GM18517 (cell line): ENCODE data around the gene BCL11A.
A peak's percentile ranks its signal among the peaks of the same experiment; 100 is the strongest.

Source experiments
- ATAC-seq: cut with Tn5 transposase; IDR thresholded peaks from one replicate; pipeline ENCODE4 v1.9.1; 2021; ENCODE audit warnings: mild to moderate bottlenecking, moderate library complexity; ENCODE audit not compliant: unreplicated experiment

The BCL11A gene

GRCh38 chr2:60489289-60489688 is 64.2 kb downstream of the BCL11A start:
- ATAC-seq = no peak

DNA sequence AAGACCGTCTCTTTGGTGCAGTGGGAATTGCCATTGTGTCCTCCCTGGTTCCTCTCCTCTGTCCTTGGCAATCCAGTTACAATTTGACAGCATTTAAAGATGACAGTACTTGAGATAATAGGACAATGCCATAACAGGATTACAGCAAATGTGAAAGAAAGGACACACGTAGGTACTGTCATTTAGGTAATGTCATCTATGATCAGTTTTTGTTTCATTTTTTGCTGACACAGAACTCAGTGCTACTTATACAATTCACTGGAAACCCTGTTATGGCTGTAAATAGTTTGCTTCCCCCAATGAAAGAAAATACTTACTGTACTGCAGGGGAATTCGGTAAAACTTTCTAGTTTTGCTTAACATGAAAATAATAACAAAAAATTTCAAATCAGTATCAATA is 65.2 kb downstream of the BCL11A start:
- ATAC-seq = peak; percentile 79

DNA sequence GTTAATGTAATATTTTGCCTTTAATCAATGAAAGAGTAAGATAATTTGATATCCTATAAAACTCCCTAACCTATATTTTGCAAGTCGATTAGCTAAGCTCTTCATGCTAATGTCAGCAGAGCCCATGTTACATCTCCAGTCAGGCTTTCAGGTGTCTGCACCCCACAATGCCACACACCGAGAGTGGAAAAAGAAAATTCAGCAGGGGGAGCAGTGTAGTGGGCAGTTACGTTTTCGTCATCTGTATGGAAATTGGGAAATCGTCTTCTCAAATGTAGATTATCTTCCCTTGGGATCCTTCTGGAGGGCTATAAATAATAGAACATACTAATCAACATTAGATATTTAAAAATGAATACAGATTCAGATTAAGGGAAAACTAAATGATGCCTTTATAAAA is 66.3 kb downstream of the BCL11A start:
- ATAC-seq = no peak

DNA sequence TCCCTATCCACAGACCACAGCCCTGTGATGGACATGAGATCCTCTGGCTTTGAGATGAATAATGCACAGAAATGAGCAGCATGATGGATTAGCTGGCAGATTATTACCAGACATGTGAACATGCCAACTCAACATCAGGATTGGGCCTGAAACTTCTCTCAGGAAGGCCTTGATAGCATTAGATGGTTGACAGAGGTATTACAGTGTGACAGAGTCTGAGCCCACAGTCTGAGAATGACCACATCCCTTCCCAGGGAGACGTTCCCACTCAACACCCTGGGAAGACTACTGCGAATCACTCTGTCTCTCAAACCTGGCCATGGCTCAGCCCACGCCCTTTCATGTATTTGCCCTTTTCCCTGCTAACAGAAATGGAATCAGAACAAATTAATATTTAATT is 66.9 kb downstream of the BCL11A start:
- no peak for ATAC-seq

DNA sequence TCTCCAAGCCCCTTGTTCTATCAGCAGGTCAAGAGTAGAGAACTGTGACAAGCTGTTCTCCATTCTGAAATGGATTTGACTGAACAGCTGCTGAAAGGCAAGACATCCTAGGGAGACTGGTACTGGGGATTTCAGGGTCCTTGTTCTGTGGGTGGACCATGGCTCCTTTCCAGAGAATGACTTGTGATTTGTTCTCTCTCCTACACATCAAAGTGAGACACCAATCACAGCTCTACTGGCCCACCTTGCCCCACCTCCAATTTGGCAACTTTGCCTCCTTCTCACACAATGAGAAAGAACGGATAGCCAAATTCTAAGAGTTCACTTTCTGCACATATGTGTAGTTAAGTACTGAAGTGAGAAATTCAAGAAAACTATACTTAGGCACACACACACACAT is 67.4 kb downstream of the BCL11A start:
- no peak for ATAC-seq

DNA sequence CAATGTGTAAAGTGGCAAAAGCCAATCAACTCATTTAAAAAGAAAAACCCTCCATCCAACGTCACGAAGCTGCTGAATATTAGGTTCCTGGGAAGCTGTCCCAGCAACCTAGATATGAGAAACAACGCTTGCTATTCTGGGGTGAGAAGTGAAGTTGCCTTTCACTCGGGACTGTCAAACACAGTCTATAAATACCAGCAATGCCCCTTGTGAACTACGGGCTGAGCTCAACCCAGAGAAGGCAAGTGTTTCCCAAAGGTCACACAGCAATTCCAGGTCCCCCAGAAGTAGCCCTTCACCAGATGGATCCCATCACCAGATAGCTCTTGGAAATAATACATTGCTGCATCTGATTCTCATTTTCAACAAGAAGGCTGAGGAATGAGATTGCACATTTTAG is 67.9 kb downstream of the BCL11A start:
- ATAC-seq = no peak

DNA sequence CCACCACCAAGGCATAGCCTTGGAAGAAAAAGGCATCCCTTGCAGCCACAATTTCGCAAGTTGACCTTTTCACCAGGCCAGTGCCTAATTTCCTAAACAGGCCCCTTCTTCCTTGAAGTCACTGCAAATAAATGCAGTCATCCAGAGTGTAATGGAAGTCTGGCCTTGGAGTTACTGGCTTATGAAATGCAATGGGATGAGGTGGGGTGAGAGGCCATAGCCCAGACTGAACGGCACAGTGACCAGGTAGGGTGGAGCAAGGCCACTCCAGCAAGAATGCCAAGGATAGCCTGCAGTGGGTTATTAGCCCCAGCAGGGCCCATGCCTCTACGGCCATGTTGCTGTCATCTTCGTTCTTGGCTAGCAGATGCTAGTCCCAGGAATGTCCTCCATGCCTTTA is 68.4 kb downstream of the BCL11A start:
- ATAC-seq = no peak

GRCh38 chr2:60484133-60484645 is 69.3 kb downstream of the BCL11A start:
- no peak for ATAC-seq

- ATAC-seq = no peak
These were observed 70.1 kb downstream of the BCL11A start for GRCh38 chr2:60483401-60483800.

DNA sequence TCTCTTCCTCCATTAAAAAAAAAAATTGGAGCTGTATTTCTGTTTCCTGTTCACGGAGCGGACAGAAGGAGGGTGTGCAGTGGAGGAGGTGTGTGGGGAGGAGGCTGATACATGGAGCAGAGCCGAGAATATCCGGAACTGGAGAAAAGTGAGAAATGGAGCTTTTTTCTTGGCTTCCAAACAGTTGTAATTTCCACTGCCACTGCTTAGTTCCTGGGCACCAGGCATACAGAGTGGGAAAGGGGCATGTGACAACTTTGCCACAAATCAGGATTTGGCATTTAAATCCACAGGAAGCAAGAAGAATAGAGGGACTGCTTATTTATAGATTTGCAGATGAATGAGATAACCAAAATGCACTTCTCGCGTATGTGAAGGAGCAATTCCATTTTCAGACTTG is 71.2 kb downstream of the BCL11A start:
- no peak for ATAC-seq

GRCh38 chr2:60481257-60481656 is 72.2 kb downstream of the BCL11A start:
- ATAC-seq = no peak

DNA sequence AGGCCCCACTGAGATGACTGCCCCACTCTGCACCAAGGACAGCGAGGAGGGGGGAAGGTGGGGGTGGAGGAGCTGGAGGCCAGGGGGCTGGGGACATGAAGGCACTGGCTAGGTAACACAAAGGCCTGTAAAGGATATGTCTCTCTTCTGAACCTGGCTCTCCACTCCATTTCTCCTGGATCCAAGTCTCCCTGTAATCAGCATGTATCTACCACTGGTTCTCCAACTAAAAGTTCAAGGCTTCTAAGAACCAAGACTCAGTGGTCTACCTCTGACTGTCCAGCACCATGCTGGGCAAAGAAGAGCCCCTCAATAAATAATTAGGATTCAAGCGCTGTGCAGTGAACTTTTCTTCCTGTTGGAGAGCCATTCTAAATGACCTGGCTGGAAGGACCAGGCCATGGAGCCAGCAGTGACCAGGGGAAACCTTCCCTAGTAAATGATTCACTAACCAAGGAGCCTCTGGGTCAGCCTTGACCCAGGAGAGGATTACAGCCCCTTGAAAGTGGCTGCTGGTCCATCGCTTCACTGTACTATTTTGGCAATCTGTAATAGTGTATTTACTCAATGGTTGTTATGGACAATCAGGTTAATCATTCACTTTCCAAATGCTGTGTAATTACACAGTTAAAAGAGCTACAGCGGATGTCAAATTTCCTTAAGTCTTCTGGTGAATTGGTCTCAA is 73.2 kb downstream of the BCL11A start:
- no peak for ATAC-seq

DNA sequence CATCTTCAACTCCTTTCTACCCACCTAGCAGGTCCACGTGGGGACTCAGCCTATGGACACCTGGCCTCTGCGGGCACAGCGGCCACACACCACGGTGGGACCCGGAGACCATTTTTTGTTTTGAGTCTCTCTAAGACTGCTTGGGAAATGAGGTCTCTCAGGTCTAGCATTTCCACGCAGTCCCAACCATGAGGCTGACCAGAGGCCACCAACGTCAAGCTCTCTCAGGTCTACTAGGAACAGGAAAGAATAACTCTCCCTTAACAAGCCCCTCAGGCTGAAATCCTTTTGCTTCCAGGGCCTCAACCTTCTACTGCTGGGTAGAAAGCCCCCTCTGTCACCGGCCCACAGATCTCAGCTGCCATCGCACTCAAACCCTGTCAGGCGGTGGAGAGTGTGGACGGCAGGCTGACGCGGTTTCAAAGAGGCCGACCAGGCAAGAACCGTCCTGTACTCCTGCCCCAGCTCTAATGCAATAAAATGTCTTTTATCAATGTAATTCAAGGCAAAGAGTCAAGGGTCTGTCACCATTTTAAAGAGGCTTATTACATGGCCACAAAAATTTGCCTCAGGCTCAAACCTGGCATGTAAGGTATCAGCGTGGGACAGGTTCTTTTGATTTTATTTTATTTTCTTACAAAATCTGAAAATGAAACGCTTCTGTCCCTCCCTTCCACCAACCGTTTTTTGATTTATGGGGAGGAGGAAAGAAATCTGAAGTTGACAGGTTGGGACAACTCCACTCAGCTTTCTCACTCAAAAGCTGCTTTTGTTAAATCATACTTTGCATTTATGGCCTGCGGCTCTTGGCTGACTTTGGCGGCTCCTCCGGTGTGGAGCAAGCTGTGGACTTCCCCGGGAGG is 74.0 kb downstream of the BCL11A start:
- ATAC-seq = no peak

GRCh38 chr2:60478660-60479059 is 74.8 kb downstream of the BCL11A start:
- ATAC-seq = no peak

GRCh38 chr2:60476206-60476954 is 77.1 kb downstream of the BCL11A start:
- no peak for ATAC-seq

DNA sequence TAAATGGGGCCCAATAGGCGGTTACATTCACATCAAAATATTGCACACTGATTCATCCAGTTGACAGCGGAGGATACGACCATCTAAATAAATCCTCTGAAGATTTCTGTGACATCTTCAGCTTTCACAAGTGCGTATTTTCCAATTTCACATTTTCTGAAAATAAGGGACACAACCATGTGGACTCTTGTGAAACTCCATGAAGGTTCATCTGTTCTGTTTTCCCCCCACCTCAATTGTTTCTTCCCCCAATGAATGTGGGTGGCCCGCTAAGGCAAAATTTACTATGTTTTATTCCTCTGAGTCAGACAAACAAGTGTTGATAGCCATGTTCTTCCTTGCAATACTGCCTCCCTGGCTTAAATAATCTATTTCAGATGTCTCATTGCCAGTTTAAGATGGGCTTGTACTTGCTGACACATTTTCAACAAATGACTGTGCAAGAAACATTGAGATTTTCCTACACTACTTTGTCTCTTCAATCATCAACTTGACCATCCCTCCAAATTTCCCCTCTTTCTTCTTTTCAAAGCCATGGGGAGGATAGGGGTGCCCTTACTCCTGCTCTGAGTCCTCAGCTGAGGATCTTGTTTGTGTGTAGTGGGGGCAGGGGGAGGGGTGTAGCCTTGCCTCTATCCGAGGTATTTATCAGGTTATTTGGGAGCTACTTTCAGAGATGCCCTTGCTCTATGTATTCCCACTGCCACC is 78.2 kb downstream of the BCL11A start:
- no peak for ATAC-seq

- ATAC-seq = no peak
These were observed 79.2 kb downstream of the BCL11A start for GRCh38 chr2:60474301-60474700.

DNA sequence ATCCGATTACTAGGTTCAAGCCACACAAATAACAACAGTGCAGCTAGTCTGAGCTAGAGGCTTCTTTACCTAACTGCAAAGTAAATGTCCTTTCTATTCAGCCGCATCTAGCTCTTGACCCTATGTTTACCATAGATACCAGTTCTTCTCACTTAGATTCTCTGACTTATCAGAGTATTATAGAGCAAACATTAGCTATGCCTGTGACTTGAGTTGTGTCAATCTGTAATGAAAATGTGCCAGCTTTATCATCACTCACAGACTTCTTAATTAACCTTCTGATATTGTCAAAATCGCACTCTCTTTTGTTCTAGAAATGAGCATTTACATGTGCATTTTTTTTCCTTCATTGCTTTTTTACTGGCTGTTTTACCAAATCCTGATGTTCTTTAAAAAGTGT is 79.9 kb downstream of the BCL11A start:
- ATAC-seq = no peak

GRCh38 chr2:60472663-60473289 is 80.7 kb downstream of the BCL11A start:
- ATAC-seq = no peak

DNA sequence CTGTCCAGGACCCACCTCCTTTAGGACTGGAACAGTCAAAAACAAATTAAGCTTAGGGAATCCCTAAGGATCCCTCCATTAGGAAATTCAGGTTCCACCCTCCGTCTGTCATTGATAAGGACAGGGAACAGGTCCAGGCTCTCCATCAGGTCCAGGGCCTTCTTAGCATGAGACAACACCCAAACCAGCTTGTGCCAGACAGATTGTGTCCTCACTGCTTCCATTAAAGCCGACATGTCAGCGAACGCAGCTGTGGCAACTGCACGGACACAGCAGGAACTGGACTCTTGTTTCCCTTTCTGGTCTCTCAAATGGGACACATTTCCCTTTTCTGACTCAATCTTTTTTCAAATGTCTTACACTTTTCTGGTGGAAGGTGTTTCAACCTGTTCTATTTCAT is 81.4 kb downstream of the BCL11A start:
- no peak for ATAC-seq
